ENCODE results near the gene PRPF6.
"Not testable (repeated sequence)": the region's sequence is repeated elsewhere in the genome, so short reads cannot be mapped to it uniquely, and the experiment has no call there.

Gene PRPF6

DNA sequence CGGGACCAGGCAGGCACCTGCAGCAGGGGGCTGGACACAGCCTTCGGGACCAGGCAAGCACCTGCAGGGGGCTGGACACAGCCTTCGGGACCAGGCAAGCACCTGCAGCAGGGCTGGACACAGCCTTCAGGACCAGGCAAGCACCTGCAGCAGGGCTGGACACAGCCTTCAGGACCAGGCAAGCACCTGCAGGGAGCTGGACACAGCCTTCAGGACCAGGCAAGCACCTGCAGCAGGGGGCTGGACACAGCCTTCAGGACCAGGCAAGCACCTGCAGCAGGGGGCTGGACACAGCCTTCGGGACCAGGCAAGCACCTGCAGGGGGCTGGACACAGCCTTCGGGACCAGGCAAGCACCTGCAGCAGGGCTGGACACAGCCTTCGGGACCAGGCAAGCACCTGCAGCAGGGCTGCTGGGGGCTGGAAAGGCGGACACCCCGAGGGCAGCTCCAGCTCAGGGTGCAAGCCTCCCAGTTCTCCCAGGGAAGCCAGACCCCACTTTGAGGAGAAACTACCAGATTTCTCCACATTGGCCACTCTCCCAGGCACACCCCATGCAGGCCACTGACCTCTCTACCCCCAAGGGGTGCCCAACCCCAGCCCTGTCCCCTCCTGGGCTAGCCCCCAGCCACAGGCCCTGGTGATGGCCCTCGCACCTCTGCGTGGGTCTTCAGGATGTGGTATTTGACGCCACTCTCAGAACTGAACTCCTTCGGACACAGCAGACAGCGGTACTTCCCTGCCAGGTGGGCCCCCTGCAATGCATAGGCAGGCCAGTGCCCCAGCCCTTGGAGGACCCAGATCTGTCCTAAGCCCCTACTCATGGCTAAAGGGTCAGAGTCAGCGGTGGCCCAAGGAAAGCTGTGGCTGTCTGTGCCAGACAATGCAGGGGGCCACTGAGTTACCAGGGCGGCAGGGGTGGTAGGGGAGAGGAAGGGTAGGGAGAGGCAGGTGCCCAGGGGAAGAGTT is 20.0 kb upstream of the PRPF6 start:
- not testable (repeated sequence) for DNase-seq (ENCODE audit: low read depth in 2 of 2)

DNA sequence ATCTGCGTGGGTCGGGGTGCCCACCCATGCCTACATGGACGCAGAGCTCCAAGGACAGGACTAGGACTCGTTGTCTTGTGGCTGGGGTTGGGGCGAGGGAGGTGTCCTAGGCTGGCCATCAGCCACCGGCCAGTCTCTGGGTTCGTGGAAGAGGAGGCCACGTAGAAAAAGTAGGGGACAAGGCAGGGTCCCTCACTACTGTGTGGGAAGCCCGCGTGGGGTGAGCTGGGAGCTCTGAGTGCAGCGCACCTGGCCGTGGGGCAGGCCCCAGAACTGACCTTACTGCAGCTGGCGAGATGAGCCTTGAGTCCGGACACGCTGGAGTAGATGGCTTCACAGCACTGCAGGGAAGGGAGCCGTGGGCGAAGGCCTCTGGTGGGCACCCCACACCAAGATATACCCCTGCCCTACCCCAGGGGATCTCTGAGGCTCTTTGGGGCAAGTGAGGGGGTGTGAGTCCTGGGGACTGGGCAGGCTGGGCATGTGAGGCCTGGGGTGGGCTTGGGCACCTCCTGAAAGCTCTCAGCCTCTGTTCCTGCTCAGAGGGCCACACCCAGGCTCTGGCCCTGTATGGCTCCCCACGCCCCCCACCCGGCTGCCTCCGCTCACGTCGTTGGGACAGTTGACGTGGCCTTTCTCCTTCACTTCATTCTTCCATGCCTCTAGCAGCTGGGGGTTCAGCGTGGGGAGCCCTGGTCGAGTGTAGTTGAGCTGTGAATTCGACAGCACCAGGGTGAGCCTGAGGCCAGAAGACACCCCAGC is 19.1 kb upstream of the PRPF6 start:
- no peak for DNase-seq (ENCODE audit: low read depth in 2 of 2)

- no peak for DNase-seq (ENCODE audit: low read depth in 2 of 2)
Measured at GRCh38 chr20:63962426-63963347, 18.2 kb upstream of the PRPF6 start.

- DNase-seq (ENCODE audit: low read depth in 2 of 2): no peak
Measured at GRCh38 chr20:63963348-63963741, 17.6 kb upstream of the PRPF6 start.

- no peak for DNase-seq (ENCODE audit: low read depth in 2 of 2)
Measured at GRCh38 chr20:63963784-63964301, 17.1 kb upstream of the PRPF6 start.

GRCh38 chr20:63964412-63964811 is 16.5 kb upstream of the PRPF6 start:
- DNase-seq (ENCODE audit: low read depth in 2 of 2): no peak

GRCh38 chr20:63966172-63966943 is 14.6 kb upstream of the PRPF6 start:
- no peak for DNase-seq (ENCODE audit: low read depth in 2 of 2)

GRCh38 chr20:63966944-63967322 is 14.0 kb upstream of the PRPF6 start:
- no peak for DNase-seq (ENCODE audit: low read depth in 2 of 2)

- no peak for DNase-seq (ENCODE audit: low read depth in 2 of 2)
Measured at GRCh38 chr20:63967330-63968135, 13.4 kb upstream of the PRPF6 start.

DNA sequence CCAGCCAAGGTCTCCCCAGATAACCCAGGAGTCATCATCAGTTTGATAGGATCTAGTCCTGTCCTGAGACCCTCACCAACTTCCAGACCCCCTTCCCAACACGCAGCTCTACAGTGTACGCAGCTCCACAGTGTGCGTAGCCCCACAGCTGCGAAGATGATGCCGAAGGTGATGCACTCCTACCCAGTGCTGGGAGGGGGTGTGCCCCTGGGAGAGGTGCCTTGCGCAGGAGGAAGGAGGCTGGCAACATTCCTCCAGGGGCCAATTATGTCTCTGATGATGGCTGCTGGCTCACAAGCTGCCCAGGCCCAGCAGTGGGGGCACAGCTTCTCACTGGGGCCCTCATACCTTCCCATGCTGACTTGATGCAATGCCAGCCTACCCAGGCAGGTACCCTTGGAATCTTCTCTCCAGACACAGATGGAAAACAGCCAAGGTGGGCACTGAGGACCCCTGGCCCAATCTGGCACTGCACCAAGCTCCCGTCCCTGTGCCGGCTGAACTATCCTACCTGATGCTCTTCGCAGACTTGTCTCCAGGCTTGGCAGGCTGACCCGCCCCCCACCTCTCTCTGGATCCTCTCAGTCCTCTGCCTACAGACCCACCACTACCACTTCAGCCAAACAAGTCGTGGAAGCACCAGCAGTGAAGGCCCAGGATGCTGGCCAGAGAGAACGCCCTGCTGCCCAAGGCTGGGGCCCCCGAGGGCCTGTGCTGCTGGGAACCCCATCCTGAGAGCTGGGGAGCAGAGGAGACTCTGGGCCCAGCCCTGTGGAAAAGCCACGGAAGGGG is 12.6 kb upstream of the PRPF6 start:
- DNase-seq (ENCODE audit: low read depth in 2 of 2): no peak

- no peak for DNase-seq (ENCODE audit: low read depth in 2 of 2)
Measured at GRCh38 chr20:63968928-63969760, 11.8 kb upstream of the PRPF6 start.

- DNase-seq (ENCODE audit: low read depth in 2 of 2): peak in 1 of 2 experiments; percentile 36
Measured at GRCh38 chr20:63969838-63970713, 10.9 kb upstream of the PRPF6 start, which contains the start of gene ZNF512B. ZNF512B (minus strand) TSS chr20:63969930; CDS start chr20:63967950, 1,980 bp downstream.

- DNase-seq (ENCODE audit: low read depth in 2 of 2): no peak
Measured at GRCh38 chr20:63970714-63971431, 10.1 kb upstream of the PRPF6 start.

- DNase-seq (ENCODE audit: low read depth in 2 of 2): not testable (repeated sequence)
Measured at GRCh38 chr20:63971960-63972311, 9.0 kb upstream of the PRPF6 start.

- no peak for DNase-seq (ENCODE audit: low read depth in 2 of 2)
Measured at GRCh38 chr20:63972312-63973159, 8.4 kb upstream of the PRPF6 start.

GRCh38 chr20:63973160-63973479 is 7.8 kb upstream of the PRPF6 start:
- no peak for DNase-seq (ENCODE audit: low read depth in 2 of 2)
